ENCODE results near the gene THTPA.
"Not testable (repeated sequence)": the region's sequence is repeated elsewhere in the genome, so short reads cannot be mapped to it uniquely, and the experiment has no call there.

THTPA gene

DNA sequence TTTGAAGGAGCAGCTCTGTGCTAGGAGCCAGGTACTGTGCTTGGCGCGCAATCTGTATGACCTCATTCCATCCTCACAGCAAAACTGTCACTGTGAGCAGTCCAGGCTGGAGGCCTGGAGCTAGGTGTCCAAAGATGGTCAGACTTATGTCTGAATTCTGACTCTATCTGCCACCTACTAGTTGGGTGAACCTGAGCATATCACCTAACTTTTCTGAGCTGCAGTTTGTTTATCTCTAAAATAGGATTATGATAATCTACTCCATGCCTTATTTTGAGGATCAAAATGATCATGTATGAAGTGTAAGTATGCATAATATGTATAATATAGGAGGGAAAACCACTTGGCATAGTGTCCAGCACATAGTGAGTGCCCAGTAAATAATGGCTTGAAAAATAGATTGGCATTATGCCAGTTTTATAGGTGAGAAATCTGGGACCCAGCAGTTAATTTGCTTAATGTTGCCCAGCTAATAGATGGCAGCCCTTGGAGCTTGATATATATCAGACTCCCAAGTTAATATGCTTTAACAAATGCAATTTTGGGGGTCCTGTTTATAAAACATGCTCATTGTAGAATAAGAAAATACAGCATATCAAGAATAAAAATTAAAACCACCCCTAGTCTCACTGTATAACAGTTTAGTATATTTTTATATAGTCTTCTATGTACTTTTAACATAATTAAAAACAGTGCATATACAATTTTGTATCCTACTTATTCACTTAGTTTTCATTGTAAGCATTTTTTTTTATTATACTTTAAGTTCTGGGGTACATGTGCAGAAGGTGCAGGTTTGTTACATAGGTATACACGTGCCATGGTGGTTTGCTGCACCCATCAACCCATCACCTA lies 27.1 kb downstream of the THTPA start:
- FAIRE-seq (no peak), DNase-seq (ENCODE audit: low spot score) (no peak)

DNA sequence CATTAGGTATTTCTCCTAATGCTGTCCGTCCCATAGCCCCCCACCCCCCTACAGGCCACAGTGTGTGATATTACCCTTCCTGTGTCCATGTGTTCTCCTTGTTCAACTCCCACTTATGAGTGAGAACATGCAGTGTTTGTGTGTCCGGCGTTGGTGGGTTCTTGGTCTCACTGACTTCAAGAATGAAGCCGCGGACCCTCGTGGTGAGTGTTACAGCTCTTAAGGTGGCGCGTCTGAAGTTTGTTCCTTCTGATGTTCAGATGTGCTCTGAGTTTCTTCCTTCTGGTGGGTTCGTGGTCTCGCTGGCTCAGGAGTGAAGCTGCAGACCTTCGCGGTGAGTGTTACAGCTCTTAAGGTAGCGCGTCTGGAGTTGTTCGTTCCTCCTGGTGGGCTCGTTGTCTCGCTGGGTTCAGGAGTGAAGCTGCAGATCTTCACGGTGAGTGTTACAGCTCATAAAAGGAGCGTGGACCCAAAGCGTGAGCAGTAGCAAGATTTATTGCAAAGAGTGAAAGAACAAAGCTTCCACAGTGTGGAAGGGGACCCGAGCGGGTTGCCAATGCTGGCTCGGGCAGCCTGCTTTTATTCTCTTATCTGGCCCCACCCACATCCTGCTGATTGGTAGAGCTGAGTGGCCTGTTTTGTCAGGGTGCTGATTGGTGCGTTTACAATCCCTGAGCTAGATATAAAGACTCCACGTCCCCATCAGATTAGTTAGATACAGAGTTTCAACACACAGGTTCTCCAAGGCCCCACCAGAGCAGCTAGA lies 27.9 kb downstream of the THTPA start:
- FAIRE-seq = not testable (repeated sequence)

DNA sequence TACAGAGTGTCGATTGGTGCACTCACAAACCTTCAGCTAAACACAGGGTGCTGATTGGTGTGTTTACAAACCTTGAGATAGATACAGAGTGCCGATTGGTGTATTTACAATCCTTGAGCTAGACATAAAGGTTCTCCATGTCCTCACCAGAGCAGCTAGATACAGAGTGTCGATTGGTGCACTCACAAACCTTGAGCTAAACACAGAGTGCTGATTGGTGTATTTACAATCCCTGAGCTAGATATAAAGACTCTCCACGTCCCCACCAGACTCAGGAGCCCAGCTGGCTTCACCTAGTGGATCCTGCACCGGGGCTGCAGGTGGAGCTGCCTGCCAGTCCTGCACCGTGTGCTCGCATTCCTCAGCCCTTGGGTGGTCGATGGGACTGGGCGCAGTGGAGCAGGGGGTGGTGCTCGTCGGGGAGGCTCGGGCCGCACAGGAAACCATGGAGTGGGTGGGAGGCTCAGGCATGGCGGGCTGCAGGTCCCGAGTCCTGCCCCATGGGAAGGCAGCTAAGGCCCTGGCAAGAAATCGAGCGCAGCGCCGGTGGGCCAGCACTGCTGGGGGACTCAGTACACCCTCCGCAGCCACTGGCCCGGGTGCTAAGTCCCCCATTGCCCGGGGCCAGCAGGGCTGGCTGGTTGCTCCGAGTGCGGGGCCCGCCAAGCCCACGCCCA lies 28.6 kb downstream of the THTPA start:
- FAIRE-seq; DNase-seq (ENCODE audit: low spot score): not testable (repeated sequence)

More for the DNA sequence above, 27.9 kb downstream of the THTPA start:
- DNase-seq (ENCODE audit: low spot score) = not testable (repeated sequence)

DNA sequence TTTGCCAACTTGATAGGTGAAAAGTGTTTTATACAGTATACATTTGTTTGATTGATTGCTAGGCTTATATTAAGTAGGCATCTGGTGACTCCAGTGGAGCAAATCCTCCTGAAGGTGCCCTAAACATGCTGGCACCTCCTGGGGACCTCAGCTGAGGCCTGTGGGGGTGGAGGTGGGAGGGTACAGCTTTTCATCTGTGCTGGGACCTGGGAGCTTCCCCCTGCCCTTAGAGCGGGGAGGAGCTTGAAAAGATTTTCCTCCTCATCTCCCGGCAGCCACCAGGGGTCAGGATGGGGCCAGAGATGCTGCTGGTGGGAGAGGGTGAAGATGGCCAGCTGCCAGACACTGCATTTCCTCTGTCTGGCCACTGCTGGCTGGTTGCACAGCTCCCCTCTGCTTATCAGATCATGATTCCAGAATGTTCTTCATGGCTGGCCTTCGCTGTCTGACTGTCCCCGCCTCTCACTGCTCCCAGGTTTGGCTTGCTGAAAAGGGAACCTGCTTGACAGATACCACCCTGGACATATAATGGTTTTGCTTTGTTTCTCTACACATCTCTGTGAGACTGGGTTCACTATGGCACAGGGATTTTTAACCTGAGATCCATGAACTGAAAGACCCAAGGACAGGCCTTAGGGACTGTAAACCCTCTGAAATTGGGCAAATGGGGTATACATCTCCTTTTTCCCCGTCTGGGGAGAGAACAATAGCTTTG lies 33.0 kb downstream of the THTPA start:
- FAIRE-seq = no peak

DNA sequence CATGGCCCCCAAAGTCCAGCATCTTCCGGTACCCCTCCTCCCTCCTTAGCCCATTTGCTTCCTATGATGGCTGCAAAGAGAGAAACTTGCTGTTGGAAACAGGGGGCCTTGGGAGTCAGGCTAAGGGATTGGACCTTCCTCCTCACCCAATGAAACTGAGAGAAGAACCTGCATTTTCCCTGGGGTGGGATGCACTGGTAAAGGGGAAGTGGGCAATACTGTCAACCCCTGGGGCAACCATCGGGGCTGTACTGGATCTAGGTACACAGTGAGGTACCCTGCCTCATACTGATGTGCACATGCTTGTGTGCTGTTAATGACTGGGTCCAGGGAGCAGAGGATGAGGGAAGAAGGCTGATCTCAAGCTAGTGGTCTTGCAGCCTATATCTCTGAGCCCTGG lies 33.5 kb downstream of the THTPA start:
- FAIRE-seq (no peak), DNase-seq (ENCODE audit: low spot score) (no peak)

More for the DNA sequence above, 33.0 kb downstream of the THTPA start:
- DNase-seq (ENCODE audit: low spot score) = peak; percentile 54

DNA sequence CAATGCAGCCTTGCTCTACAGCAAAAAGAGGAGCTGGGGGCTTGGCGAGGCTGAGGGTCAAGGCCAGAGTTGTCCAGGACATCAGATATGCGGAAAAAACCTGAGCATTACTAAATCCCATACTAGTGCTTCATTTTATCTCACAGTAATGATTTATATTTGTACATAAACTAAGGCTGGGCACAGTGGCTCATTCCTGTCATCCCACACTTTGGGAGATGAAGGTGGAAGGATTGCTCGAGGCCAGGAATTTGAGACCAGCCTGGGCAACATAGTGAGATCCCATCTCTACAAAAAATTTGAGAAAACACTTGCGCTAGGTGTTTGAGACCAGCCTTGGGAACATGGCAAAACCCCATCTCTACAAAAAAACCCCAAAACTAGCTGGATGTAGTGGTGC lies 34.1 kb downstream of the THTPA start:
- DNase-seq (ENCODE audit: low spot score) = no peak
- no peak for FAIRE-seq

DNA sequence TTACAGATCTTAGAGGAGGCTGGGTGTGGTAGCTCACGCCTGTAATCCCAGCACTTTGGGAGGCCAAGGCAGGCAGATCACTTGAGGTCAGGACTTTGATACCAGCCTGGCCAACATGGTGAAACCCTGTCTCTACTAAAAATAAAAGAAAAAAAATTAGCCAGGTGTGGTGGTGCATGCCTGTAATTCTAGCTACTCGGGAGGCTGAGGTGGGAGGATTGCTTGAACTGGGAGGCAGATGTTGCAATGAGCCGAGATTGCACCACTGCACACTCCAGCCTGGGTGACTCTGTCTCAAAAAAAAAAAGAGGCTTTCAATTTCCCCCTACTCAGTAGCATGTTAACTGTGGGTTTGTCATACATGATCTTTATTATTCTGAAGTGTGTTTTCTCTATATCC lies 38.1 kb downstream of the THTPA start:
- FAIRE-seq; DNase-seq (ENCODE audit: low spot score): not testable (repeated sequence)

DNA sequence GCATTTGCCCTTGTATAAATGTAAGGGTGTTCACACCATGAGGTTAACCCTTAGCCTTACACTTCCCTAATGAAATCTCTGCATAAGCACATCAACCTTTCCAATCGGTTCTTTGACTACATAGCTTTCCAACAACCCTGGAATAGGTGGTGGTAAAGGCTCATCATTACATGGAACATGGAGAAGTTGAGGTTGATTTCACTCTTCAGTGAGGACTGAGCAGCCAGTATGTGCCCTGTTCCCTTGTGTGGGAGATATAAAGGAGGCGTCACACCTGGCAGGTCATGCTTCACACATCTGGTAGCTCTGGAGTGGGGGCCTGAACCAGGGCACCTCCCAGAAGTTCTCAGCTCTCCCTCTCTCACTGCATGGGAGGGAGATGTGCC lies 44.2 kb downstream of the THTPA start:
- FAIRE-seq (no peak), DNase-seq (ENCODE audit: low spot score) (no peak)

DNA sequence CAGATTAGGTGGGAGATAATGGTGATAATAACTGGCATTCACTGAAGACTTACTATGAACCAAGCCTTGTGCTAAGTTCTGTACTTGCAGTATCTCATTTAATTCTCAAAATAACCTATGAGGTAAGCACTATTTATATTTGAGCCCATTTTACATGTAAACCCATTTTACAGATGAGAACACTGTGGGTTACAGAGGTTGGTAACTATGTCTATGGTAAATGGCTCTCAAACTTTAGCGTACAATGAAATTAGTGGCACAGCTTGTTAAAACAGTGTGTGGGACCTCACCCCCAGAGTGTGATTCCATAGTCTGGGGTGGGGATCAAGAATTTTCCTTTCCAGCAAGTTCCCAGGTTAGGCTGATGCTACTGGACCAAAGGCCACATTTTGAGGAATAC lies 44.7 kb downstream of the THTPA start:
- DNase-seq (ENCODE audit: low spot score) (no peak), FAIRE-seq (no peak)

DNA sequence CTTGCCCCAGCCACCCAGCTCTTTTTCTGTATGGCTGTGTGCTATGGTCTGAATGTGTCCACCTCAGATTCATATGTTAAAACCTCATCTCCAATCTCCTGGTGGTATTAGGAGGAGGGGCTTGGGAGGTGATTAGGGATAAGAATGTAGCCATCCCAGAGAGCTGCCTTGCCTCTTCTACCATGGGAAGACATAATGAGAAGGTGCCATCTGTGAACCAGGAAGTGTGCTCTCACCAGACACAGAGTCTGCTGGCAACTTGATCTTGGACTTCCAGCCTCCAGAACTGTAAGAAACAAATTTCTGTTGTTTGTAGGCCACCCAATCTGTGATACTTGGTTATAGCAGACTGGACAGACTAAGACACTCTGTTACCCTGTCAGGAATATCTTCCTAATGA lies 45.4 kb downstream of the THTPA start:
- DNase-seq (ENCODE audit: low spot score) = no peak
- FAIRE-seq = no peak

DNA sequence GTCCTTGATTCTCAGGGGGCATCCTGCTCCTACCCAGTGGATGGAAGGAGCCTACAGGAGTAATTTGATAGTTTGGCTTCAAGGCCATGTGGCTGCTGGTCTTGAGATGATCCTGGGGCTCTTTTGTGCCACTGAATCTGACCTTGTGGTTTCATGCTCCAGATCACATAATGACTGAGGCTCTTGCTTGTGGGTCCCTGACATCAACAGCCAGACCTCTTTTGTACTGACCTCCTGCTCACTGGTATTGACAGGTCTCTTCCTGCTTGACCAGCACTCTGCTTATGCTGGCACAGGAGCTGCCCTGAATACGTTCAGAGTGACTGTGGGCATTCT lies 45.7 kb downstream of the THTPA start:
- FAIRE-seq (no peak), DNase-seq (ENCODE audit: low spot score) (peak; percentile 56)

DNA sequence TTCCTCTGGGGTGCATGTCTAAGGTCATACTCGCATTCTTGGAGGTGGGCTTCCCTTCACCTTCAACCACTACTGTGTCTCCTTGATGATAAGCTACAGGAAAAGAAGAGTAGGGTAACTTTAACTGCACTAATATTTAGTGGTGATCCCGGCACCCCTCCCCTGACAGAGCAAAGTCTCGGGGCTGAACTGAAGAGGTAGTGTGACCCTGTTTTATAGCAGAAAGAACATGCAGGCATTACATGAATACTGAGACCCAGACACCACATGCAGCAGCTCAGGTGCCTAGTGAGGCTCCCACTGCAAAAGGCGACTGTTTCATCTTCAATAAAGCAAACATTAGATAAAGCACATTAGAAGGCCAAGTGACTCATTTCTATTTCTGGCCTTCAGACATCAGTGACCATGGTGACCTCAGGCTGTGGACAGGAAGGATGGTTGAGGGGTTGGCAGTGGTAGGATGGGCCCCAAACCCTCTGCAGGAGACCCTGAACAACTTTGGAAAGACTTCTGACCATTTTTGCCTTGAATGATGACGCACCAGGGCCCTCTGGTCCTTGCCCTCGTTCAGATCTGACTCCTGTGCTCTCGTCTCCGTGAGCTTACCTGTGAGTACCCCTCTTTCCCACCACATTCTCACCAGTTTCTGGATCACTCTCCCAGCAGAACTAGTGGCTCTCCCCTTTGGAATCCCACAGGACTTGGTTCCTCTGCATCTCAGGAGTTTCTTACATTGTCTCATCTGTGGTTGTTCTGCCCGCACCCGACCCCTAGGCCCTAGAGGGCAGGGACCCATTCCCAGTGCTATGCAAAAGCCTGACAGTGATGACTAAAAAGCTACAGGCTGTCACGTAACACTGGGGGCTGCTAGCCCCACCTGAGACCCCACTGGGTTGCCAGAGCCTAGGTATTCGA lies 46.4 kb downstream of the THTPA start:
- no peak for FAIRE-seq

DNA sequence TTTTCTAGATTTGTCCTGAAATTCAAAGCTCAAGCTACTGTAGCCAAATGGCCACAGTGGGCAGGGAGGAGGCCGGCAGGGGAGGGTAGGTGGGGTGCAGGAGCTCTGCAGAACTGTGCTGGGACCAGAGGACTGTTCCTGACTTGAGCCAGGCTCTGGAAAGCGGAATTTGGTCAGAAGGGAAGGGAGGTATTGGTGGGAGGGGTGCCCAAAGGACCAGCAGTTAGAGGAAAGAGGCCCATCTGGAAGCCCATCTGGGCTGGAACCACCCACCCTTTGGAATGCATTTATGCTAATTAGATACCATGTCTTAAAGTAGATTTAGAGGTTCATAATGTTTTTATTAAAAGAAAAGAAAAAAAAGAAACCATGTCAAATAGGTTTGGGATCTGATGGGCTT lies 47.0 kb downstream of the THTPA start:
- no peak for FAIRE-seq

More for the DNA sequence above, 46.4 kb downstream of the THTPA start:
- peak; percentile 19 for DNase-seq (ENCODE audit: low spot score)

DNA sequence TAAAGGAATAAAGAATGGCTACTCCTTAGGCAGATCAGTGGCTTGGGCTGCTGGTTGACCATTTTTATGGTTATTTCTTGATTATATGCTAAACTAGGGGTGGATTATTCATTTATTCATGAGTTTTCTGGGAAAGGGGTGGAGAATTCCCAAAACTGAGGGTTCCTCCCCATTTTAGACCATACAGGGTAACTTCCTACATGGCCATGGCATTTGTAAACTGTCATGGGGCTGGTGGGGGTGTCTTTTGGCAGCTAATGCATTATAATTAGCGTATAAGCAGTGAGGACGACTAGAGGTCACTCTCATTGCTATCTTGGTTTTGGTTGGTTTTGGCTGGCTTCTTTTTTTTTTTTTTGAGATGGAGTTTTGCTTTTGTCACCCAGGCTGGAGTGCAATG lies 48.1 kb downstream of the THTPA start:
- no peak for FAIRE-seq
- no peak for DNase-seq (ENCODE audit: low spot score)

More for the DNA sequence above, 47.0 kb downstream of the THTPA start:
- no peak for DNase-seq (ENCODE audit: low spot score)

DNA sequence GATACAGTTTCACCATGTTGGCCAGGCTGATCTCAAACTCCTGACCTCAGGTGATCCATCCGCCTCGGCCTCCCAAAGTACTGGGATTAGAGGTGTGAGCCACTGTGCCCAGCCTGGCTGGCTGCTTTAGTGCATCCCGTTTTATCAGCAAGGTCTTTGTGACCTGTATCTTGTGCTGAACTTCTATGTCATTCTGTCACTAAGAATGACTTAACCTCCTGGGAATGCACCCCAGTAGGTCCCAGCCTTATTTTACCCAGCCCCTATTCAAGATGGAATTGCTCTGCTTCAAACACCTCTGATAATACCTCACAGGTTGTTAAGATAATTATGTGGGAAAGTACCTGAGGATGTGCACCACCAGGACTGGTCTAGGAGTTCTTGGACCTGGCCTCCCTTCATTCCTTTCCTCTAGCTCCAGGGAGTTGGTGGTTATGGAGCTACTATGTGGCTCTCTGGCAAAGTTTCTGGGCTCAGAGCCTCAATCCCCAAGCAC lies 48.7 kb downstream of the THTPA start:
- FAIRE-seq (no peak), DNase-seq (ENCODE audit: low spot score) (no peak)

DNA sequence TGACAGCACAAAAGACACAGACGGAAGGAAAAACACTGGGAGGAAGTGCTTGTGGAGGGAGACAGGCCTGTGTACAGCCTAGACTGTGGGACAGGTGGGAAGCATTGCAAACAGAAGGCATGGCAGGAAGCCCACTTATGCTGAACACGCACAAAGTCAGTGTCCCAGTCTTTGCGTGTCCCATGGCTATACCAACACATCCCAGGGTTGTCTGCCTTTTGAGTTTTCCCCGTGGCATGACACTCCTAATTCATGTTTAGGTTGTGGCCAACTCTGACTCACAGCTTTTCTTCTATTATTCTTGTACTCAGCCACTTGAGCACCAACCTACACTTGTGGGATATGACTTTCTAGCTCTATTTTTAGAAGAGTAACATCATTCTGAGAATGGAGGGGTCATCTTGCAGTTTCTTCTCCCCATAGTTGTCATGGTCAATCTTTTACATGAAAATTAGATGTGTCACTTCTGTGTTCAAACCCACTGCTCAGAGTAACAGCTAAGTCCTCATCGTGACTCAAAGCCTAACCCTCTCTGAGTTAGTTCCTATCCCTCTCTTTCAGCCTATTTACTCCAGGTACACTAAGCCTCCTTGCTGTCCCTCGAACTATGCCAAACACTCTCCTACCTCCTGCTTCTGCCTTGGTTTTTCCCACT lies 50.0 kb downstream of the THTPA start:
- DNase-seq (ENCODE audit: low spot score) (peak; percentile 14), FAIRE-seq (no peak)

DNA sequence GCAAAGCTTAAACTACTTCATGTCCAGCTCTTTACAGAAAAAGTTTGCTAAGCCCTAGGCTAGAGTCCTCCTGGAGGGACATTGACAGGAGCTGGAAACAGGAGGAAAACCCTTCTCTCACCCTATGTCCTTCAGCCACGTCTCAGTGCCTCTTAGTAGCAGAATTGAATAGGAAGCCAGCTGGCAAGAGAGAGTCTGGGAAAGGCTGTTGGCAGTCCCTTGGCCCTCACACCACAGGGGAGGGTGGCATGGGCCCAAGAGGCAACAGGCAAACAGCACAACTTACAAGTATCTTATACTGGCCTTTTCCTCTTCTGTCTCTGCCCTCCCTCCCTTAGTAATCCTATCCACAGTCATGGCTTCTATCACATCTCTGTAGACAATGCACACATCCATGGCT lies 52.4 kb downstream of the THTPA start:
- DNase-seq (ENCODE audit: low spot score) = no peak
- FAIRE-seq = no peak

DNA sequence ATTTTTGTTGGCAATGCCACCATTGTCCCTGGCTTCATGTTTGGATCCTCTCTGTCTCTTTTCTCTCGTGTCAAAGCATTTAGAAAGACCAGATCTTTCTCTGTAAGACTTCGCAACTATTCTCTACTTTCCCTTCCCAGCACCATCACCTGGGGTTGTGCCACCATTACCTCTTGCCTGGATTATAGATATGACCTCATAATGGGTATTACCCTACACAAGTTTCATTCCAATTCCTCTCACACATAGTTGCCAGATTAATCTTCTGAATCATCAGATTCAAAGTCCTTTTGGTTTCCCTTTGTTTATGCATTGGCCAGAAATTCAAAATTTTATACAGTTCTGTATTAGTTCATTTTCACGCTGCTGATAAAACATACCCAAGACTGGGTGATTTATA lies 52.9 kb downstream of the THTPA start:
- FAIRE-seq = no peak
- DNase-seq (ENCODE audit: low spot score) = no peak

DNA sequence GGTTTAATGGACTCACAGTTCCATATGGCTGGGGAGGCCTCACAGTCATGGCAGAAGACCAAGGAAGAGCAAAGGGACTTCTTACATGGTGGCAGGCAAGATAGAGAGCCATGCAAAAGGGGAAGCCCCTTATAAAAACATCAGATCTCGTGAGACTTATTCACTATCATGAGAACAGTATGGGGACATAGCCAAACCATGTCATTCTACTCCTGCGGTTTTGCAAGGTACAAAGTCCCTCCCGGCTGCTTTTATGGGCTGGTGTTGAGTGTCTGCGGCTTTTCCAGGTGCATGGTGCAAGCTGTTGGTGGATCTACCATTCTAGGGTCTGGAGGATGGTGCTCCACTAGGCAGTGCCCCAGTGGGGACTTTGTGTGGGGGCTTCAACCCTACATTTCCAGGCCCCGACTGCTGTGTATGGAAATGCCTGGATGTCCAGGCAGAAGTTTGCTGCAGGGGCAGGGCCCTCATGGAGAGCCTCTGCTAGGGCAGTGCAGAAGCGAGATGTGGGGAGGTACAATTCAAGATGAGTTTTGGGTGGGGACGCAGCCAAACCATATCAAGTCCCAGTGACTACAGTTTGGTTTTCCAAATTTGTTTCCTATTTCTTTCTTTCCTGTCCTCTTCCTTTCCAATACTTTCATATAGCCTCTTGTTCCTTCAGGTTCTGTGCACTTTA lies 53.5 kb downstream of the THTPA start:
- not testable (repeated sequence) for FAIRE-seq; DNase-seq (ENCODE audit: low spot score)

Measured in RCC 7860 (cell line).